Fibroblast of skin of right quadriceps (primary cell): ENCODE results near the gene CUL2.
"Not testable (repeated sequence)": the region's sequence is repeated elsewhere in the genome, so short reads cannot be mapped to it uniquely, and the experiment has no call there.

Experiments
- DNase-seq: peaks from one replicate; pipeline ENCODE4 v3.0.0-alpha.2; 2013

CUL2 gene

DNA sequence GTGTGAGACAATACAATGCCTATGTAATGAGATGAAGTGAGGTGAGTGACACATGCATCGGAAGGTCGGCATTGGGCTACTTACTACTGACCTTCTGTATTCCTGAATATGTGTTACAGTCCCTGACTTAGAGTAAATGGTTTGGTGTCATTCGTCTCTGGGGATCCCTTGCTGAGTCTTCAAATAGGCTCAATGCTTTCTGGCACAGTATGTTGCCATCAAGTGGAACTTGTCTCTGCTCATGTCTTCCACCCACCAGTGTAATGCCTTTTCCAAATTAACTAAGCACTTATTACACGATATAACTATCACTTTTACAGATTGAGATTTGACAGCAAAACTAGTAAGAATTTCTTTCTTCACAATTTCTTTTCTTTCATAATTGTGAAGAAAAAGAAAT lies 10.9 kb downstream of the CUL2 start:
- DNase-seq: no peak

DNA sequence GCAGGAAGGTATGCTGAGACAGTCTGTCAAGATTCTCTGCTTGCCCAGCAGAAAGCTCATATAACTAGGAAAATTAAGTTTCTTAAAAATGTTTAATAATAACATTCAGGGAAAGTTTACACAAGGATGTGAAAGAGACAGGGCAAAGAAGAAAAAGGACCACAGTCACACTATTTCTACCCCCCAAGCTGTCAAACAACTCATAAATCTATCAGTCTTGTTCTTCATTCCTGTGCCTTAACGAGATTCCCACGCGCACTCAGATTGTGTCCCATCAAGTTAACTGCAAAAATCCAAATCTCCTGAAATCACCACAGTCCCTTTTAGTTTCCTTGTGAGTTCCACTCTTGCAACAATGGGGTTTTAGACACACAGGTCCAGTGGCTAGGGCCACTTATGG lies 14.9 kb downstream of the CUL2 start:
- DNase-seq: no peak

DNA sequence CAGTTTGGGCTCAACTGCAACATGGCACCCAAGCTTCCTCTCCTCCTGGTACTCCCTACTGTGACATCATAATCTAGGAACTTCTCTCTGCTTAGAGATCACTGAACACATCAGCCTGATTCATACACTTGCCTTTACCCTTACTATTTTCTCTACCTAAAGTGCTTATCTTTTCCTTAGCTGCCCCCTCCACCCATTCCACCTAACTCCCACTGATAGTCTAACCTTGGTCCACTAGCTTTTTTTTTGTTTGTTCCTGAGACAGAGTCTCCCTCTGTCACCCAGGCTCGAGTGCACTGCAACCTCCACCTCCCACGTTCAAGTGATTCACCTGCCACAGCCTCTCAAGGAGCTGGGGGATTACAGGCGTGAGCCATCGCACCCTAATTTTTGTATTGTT lies 15.9 kb downstream of the CUL2 start:
- DNase-seq: no peak

DNA sequence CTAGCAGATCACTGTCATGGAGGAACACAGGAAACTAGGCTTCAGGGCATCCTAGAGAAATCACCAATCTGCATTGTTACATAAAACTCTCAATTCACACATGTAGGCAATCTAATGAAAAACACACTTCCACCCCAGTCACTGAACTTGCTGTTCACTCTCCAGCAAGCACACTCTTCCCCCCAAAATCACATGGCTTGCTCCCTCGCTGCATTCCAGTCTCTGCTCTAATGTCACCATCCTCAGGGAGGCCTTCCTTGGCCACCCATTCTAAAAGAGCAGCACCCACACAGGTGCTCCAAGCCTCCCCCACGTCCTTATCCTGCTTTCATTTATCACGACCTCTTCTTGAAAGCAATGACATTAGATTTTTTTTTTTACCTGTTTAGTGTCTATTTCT lies 19.6 kb downstream of the CUL2 start:
- no peak for DNase-seq

DNA sequence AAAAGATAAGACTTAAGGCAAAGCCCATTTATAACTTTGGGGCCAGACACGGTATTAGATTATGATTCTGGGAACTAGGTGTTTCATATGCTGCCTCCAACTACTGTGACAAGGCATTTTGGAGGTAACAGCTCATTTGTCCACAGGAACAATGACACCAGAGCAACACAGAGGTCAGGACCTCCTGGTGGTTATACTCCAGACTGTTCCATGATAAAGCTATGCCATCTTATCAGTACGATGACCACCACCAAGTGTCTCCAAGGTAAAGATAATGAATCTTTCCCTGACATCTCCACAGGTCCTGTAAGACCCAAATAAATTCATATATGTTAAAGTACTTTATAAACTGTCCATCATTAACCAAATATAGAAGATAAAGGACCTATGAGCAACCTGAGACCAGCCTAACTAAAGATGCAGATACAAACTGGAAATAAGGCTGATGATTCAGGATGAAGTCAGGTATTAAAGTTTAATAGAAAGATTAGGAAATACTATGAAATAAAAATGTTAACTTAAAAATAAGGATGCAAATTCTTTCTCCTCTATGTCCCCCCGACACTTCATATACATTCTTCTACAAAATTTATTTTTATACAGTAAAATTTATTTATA lies 26.2 kb downstream of the CUL2 start:
- no peak for DNase-seq

DNA sequence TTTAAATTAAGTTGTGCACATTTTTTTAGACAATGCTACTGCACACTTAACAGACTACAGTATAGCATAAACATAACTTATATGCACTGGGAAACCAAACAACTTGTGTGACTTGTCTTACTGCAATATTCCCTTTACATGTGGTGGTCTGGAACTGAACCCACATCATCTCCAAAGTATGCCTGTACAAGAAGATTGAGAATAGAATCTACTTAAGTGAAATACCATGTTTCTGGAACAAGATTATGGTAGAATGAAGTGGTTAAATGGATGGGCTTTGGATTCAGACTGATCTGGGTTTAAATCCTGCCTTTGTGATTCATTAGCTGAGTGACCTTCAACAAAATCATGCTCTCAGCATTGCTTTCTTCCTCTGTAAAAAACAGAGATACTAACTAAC lies 30.7 kb downstream of the CUL2 start:
- peak; percentile 70 for DNase-seq

DNA sequence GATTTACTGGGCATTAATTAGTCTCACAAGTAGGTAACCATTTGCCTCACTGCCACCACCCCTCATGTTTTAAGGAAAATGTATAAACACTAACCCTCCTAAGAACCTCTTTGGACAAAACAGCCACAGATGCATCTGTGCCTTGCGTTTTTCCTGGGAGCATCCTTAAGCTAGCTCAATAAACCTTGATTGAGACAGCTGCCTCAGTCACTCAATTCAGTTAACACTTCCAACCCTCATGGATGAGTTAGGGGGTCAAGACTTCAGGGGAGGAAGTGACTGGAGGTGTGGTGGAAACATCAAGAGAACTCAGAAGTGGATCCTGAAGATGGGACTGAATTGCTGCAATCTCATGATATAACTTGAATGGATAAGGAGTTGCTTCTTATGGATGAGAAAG lies 31.5 kb downstream of the CUL2 start:
- no peak for DNase-seq

DNA sequence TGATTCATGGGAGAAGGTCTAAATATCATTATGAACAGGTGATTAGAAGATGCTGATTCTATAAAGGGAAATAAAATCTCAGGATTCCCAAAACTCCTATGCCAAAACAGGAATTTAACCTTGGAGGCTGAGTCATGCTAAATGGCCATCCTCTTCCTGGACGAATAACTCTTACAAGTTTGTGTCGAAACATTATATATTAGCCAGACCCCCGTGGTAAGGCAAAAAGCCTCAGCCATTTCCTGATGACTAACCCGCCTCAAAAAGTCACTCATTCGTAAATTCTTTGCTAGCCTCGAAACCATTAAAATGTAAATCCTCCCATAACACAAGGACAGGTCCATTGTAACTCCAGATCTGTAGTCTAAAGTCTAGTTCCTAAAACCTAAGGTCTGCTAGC lies 32.0 kb downstream of the CUL2 start:
- peak; percentile 96 for DNase-seq

DNA sequence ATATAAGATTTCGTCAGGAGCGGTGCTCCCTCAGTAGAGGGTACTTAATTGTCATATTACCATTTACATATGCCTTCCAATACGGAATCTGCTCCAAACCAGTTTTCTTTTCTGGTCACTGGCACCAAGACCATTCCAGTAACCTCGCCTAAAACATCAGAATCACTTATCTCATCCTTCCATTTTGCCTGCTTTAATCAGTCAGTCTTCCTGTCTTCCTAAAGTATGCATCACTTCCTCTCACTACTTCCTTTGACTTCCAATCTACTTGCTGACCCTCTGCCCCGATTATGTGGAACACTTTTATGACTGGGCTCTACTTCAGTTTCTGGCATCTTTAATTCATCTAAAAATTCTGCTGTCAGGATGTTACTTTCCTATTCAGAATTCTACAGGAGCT lies 33.5 kb downstream of the CUL2 start:
- no peak for DNase-seq

DNA sequence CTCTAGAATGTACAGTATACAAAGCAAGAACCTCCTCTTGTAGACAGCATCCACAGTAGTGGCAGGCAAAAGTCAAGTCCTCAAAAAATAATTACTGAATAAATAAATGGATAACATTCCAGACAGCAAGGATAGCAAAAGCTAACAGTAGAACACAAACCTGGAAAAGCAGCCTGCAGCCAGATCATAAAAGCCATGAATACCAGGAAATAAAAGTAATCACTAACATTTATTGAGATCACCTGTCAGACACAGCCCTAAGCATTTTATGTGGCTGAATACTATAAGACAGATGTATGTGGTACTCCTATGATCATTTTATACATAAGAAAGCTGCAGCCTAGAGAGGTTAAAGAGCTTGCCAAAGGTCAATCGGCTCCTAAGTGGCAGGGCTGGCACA lies 34.0 kb downstream of the CUL2 start:
- no peak for DNase-seq

DNA sequence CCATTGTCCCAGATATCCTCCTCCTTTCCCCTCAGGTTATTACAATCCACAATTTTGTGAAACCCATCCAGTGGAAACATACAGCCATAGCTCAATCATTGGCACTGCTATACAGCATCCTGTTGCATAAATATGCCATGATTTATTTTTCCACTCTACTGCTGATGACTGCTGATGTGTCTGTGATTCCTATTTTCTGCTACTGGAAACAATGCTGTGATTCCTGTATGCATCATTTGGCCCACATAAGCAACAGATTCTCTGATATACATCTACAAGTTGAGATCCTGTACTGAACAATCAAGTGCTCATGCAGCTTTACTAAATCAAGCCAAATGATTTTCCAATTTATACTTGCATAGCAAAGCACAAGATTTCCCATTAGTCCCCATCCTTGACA lies 39.6 kb downstream of the CUL2 start:
- no peak for DNase-seq

DNA sequence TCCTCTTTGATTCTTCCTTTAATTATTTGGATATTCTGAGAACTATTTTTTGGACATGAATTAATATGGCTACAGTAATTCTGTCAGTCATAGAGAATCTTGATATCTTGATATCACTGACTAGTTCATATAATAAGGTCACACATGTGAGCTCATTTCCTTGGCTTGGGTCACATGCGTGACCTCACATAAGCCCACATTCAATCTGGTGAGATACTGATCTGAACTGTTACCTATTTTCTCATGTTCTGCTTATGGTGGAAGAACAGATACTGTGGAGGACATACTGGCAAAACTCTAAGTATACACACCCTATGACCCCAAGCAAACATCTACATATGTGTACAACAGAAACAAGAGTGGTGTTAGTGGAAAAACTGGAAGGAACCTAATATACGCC lies 44.1 kb downstream of the CUL2 start:
- DNase-seq: no peak

DNA sequence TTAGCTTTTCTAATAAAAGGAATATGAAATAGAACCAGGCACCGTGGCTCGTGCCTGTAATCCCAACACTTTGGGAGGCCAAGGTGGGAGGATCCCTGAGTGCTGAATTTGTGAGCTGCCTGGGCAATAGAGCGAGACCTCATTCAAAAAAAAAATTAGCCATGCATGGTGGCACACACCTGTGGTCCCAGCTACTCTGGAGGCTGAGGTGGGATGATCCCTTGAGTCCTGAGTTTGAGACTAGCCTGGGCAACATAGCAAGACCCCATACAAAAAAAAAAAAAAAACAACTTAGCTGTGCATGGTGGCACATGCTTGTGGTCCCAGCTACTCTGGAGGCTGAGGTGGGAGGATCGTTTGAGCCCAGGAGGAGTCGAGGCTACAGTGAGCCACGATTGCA lies 44.9 kb downstream of the CUL2 start:
- not testable (repeated sequence) for DNase-seq

DNA sequence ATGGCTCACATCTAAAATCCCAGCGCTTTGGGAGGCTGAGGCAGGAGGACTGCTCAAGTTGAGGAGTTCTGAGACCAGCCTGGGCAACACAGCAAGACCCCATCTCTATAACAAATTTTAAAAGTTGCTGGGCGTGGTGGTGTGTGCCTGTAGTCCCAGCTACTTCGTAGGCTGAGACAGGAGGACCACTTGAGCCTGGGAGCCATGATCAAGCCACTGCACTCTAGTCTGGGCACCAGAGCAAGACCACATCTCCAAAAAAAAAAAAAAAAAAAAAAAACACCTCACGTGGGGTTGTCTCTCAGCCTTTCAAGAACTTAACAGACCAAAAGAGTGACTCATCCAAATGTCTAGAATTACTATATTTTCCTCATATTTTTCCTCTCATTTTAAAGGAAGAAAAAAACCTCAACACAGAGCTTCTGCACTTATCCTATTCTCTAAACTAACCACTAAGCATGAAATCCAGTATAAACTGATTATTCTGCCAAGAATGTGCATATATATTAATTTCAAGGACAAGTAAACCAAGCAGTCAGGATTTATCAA lies 46.3 kb downstream of the CUL2 start:
- peak; percentile 61 for DNase-seq

DNA sequence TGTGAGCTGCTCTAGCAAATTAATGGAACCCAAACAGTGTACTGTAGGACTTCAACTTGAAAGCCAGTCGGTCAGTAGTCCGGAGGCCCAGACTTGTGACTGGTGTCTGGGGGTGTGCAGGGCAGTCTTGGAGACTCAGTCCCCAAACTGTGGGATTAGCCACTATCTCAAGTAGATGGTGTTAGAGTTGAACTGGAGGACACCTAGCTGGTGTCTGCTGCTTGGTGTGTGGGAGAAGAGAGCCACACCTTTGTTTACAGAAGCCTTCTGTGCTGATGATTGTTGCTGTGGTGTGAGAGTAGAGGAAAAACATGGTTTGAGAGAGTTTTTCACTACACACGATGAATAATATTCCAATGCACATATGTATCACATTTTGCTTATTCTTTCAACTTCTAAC lies 47.4 kb downstream of the CUL2 start:
- no peak for DNase-seq

DNA sequence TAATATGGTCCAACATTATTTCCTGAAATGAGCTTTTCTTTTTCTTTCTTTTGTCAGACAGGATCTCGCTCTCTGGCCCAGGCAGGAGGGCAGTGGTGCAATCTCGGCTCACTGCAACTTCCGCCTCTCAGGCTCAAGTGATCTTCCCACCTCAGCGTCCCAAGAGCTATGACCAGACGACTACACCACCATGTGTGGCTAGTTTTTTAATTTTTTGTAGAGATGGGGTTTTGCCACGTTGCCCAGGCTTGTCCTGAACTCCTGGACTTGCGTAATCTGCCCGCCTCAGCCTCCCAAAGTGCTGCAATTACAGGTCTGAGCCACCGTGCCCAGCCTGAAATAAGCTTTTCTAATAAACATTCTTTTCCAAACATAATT lies 48.6 kb downstream of the CUL2 start:
- DNase-seq: no peak

DNA sequence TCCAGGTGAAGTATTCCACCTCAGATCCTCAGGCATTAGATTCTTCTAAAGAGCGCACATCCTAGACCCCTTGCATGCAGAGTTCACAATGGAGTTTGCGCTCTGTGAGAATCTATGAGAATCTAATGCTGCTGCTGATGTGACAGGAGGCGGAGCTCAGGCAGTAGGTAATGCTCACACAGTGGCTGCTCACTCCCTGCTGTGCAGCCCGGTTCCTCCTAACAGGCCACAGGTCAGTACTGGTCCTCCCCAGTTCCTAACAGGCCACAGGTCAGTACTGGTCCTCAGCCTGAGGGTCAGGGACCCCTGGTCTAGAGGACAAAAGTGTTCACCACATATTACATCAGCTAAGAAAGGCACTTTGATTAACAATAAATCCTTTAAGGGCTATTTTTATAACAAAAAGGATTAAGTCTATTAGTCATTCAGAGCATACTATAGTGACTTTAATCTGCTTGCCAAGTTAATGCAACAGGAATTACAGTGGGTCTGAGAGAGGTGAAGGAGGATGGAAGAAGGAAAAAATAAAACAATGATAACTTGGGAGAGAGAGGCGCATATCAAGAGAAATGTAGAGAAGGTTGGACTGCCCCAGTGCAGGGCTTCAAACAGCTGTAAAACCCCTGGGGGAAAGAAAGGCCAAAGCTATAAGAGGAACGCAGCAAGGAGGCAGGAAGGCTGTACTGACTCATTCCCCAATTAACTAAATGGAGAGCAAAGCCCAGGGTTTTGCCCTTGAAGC lies 49.2 kb downstream of the CUL2 start:
- peak; percentile 78 for DNase-seq

DNA sequence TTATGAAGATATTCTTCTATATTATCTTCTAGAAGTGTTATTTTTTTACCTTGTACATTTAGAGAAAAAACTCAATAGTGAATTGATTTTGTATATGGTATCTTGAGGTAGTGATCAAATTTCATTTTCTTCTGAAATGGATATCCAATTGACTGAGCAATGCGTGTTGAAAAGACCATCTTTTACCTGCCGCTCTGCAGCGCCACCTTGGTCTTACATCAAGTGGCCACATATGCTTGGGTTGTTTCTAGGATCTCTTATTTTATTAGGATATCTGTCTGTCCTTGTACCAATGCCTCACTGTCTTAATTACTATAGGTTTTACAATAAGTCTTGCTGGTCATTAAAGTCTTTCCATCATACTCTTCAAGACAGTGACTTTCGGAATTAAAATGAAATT lies 53.0 kb downstream of the CUL2 start:
- no peak for DNase-seq

DNA sequence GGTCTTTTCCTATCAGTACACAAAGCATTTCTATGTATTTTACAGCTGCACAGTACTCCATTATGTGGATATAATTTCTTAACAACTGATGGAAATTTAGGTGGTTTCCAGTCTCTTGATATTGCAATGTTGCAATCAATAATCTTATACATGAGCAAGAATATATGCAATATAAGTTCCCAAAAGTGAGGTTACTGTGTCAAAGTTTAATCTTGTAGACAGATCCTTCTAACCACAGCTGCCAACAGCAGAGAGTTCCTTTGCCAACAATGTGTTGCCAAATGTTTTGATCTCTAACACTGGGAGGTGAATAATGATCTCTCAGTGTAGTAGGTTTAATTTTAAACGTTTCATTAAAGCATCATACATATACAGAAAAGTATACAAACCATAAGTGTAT lies 54.5 kb downstream of the CUL2 start:
- DNase-seq: no peak

DNA sequence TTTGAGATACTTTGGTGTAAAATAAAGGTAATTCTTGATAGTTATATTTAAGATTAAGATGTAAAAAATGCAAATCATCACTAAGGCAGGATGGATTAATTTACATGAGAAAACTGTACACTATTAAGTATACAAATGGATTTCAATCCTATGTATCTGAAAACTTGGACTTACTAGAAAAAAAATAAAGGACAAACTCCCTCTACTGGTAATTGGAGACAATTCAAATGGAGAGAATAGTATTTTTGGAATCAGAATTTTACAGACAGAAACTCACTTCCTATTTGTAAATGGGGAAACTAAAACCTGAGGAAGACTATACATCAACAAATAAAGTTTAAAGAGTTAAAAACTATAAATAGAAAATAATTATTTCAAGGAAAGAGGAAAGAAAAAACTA lies 62.6 kb downstream of the CUL2 start:
- DNase-seq: peak; percentile 31

DNA sequence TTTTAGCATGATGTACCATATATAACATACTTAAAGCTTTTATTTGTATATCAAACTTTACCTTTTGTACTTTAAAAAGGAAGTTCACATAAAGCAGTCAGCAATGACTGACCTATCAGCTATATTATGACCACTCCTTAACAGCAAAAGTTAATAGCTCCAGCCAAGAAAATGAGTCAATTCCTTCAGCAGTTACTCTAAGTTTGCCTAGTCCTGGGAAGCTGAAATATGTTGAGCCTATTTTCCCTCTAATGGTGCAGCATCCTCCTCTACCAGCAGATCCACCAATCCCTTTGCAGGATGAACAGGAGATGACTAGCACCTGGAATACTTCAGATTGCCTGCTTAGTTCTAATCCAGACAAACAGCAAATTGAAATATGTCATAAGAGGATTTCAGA lies 64.2 kb downstream of the CUL2 start:
- peak; percentile 38 for DNase-seq

DNA sequence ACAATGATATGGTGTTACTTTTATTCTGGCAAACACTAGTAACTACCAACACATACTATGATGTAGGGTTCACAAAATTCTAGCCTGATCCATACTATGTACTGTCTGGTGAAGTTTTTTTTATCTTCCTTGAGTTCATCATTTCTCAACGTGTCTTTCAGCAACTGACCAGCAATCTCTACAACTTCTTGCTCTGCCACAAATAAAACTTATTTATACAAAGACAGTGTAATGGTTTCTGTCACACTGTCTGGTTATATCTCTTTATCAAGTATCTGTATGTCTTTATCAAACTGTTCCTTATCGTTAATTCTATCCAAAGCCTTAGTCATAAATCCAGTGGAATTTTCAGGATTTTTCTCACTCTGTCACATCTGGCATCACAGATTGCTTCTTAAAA lies 69.7 kb downstream of the CUL2 start:
- no peak for DNase-seq

DNA sequence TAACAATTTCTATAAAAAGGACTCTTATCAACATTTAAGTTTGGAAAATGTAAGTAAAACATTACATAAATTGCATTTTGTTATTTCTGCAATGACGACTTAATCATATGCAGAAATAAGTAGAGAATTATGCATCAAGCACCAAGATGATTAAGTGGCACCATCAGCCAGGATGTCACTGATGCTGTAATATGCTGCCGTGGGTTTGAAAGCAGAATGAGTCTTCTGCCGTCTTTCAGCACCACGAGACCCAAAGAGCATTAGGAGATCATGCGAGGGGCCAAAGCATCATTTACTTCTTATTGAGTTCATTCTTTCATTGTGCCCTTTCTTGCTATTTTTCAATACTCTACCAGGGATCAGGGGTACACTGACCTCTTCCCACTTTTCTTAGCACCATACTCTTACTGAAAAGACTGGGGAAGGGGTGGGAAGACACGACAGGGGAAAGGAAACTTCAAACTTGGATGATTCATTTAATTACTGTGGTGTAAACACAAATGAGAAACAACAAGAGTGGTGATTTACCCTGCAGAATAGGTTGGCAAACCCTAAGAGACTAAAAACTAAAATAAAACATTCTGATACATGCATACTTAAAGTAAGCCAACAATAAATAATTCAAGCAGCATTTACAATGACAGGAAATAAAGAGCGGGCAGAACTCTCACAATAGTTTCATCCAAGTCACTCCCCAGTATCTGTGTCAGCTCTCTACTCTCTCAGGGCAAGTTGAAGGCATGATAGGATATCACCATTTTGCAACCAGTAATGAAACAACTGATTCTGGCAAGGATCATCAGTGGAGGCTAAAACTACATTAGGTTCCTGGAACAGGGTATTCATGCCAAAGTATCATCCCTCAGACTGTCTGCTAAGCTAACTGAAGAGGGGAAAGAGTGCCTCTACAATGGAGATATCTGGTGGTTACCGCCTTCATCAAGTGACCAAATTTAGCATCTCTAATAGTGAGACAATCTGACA lies 70.8 kb downstream of the CUL2 start:
- DNase-seq: no peak

DNA sequence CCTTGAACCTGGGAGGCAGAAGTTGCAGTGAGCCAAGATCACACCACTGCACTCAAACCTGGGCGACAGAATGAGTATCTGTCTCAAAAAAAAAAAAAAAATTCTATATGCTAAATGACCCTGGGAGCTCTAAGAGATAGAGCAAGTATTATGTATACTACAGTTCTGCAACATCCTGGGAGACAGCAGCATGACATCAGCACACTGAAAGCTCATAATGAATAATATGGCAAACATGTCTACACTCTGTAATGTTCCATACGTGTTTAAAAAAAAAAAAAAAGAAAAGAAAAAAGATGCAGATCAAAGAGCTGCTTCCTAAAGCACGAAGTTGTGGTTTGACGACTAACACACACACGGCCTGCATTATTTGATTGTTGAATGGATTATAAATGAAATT lies 72.5 kb downstream of the CUL2 start:
- DNase-seq: no peak
